CD14-positive monocyte (primary cell): ENCODE results near the gene AARS2. TPM values are rescaled to one million over a fixed set of nuclear protein-coding genes. Genes with fewer than 3 reads are reported as not detected.
A peak's percentile ranks its signal among the peaks of the same experiment; 100 is the strongest.

Experiments
- DNase-seq, 3 donors: peaks; one replicate each; pipeline ENCODE4 v3.0.0-alpha.2; 2011 to 2022
- H2AFZ ChIP-seq: 2 replicates; pipeline ENCODE4 v1.6.0; 2012; ENCODE audit warnings: mild to moderate bottlenecking, low read depth, low read length, inconsistent platforms; ENCODE audit not compliant: insufficient read depth, poor library complexity, severe bottlenecking
- H3K27ac ChIP-seq, 2 donors: 1 replicate in 1 of 2; 2 replicates in 1 of 2; pipeline ENCODE4 v1.5.1; 2012 to 2013; ENCODE audit warnings: low read length in 2 of 2, control low read depth in 1 of 2, inconsistent platforms in 1 of 2, low read depth in 1 of 2, mild to moderate bottlenecking in 1 of 2
- H3K27me3 ChIP-seq, 2 donors: one replicate each; pipeline versions ENCODE4 v1.6.0 to v1.6.1; 2011 to 2013; ENCODE audit warnings: low read length in 2 of 2; ENCODE audit not compliant: control insufficient read depth in 2 of 2, insufficient read depth in 2 of 2
- H3K36me3 ChIP-seq, 2 donors: replicated peaks in 1 of 2; 1 replicate in 1 of 2; 2 replicates in 1 of 2; pipeline versions ENCODE4 v1.5.1 to v1.6.1; 2012 to 2013; ENCODE audit warnings: low read length in 2 of 2, control low read depth in 1 of 2, inconsistent platforms in 1 of 2, mild to moderate bottlenecking in 1 of 2; ENCODE audit not compliant: insufficient read depth in 2 of 2, control insufficient read depth in 1 of 2
- H3K4me1 ChIP-seq, 2 donors: 1 replicate in 1 of 2; 2 replicates in 1 of 2; pipeline versions ENCODE4 v1.5.1 to v1.6.1; 2012 to 2013; ENCODE audit warnings: low read length in 2 of 2, control low read depth in 1 of 2, inconsistent platforms in 1 of 2, mild to moderate bottlenecking in 1 of 2, moderate library complexity in 1 of 2; ENCODE audit not compliant: insufficient read depth in 2 of 2, control insufficient read depth in 1 of 2
- H3K4me2 ChIP-seq: replicated peaks from 2 replicates; pipeline ENCODE3; 2012; ENCODE audit warnings: low read length, moderate library complexity, mild to moderate bottlenecking; ENCODE audit not compliant: poor library complexity, severe bottlenecking; ENCODE audit errors: extremely low read depth
- H3K4me3 ChIP-seq, 3 experiments: fragments of 200-600 bp in 1 of 3; sonication (generic) in 1 of 3; replicated peaks in 1 of 3; 1 replicate in 2 of 3; 2 replicates in 1 of 3; pipeline ENCODE4 v1.5.1; 2011 to 2013; ENCODE audit warnings: low read length in 3 of 3, mild to moderate bottlenecking in 3 of 3, control low read depth in 2 of 3, low read depth in 2 of 3, inconsistent platforms in 1 of 3, moderate library complexity in 1 of 3
- H3K79me2 ChIP-seq: 2 replicates; pipeline ENCODE4 v1.6.0; 2012; ENCODE audit warnings: mild to moderate bottlenecking, control low read depth, inconsistent platforms, low read length, moderate library complexity; ENCODE audit not compliant: insufficient read depth
- H3K9ac ChIP-seq: 2 replicates; pipeline ENCODE4 v1.6.0; 2017; ENCODE audit warnings: low read length, mild to moderate bottlenecking; ENCODE audit not compliant: insufficient read depth, poor library complexity, severe bottlenecking
- H3K9me3 ChIP-seq, 2 donors: replicated peaks in 1 of 2; 1 replicate in 1 of 2; 2 replicates in 1 of 2; pipeline versions ENCODE4 v1.5.1 to v1.6.1; 2012 to 2013; ENCODE audit warnings: low read length in 2 of 2, control low read depth in 1 of 2; ENCODE audit not compliant: control insufficient read depth in 1 of 2, insufficient read depth in 1 of 2
- H4K20me1 ChIP-seq: 2 replicates; pipeline ENCODE4 v1.6.0; 2012; ENCODE audit warnings: mild to moderate bottlenecking, low read length, control low read depth, moderate library complexity; ENCODE audit not compliant: insufficient read depth
- H3K27ac Mint-ChIP-seq, 7 donors: one replicate each; pipeline ENCODE4 v1.8.0; 2020; ENCODE audit warnings: mild to moderate bottlenecking in 7 of 7, mixed read lengths in 7 of 7, moderate library complexity in 6 of 7, inconsistent platforms in 2 of 7
- H3K27me3 Mint-ChIP-seq, 3 donors: one replicate each; pipeline ENCODE4 v1.8.0; 2021 to 2022; ENCODE audit warnings: low read depth in 3 of 3, mild to moderate bottlenecking in 3 of 3, mixed read lengths in 3 of 3, moderate library complexity in 3 of 3, inconsistent platforms in 1 of 3
- H3K36me3 Mint-ChIP-seq, 2 donors: one replicate each; pipeline ENCODE4 v1.8.0; 2020; ENCODE audit warnings: mixed read lengths in 2 of 2, inconsistent platforms in 1 of 2, mild to moderate bottlenecking in 1 of 2
- H3K4me1 Mint-ChIP-seq: one replicate; pipeline ENCODE4 v1.8.0; 2020; ENCODE audit warnings: mild to moderate bottlenecking, mixed read lengths
- H3K4me3 Mint-ChIP-seq, 2 donors: one replicate each; pipeline ENCODE4 v1.8.0; 2020; ENCODE audit warnings: mild to moderate bottlenecking in 2 of 2, mixed read lengths in 2 of 2, moderate library complexity in 1 of 2
- H3K9me3 Mint-ChIP-seq, 7 donors: one replicate each; pipeline ENCODE4 v1.8.0; 2020 to 2022; ENCODE audit warnings: mixed read lengths in 7 of 7, mild to moderate bottlenecking in 6 of 7, moderate library complexity in 6 of 7, inconsistent platforms in 2 of 7
- WGBS: methylation state at CpG from one replicate; pipeline ENCODE4 v1.1.5; 2013; ENCODE audit warnings: missing lambda C conversion rate; ENCODE audit not compliant: insufficient coverage; 5-methylcytosine and 5-hydroxymethylcytosine counted together
- intact Hi-C, 2 donors: fragments of 100-400 bp; cut with micrococcal nuclease; formaldehyde crosslinking; loops; one replicate each; pipeline versions ENCODE4 v1.15.0 to v1.15.1; 2023
- polyA plus RNA-seq, 3 donors: library from polyadenylated mRNA; depleted of rRNA in 1 of 3; unstranded in 2 of 3; stranded (reverse) in 1 of 3; fragments of 300-500 nt in 2 of 3; fragments of >200 nt in 1 of 3; fragmentation: Illumina TruSeq in 2 of 3; gene quantifications; 1 replicate in 2 of 3; 2 replicates in 1 of 3; pipeline ENCODE4 v1.2.3, GENCODE V29; 2012 to 2021
- TF ChIP-seq, protein P1 (sequence below): fragments of 200-600 bp; IDR thresholded peaks from one replicate; pipeline ENCODE4 v1.8.0; 2022; ENCODE audit warnings: antibody characterized with exemption, mild to moderate bottlenecking

Gene AARS2
- polyA plus RNA-seq, 3 donors = 1.8 to 4.5 (median 3.2) TPM

DNA sequence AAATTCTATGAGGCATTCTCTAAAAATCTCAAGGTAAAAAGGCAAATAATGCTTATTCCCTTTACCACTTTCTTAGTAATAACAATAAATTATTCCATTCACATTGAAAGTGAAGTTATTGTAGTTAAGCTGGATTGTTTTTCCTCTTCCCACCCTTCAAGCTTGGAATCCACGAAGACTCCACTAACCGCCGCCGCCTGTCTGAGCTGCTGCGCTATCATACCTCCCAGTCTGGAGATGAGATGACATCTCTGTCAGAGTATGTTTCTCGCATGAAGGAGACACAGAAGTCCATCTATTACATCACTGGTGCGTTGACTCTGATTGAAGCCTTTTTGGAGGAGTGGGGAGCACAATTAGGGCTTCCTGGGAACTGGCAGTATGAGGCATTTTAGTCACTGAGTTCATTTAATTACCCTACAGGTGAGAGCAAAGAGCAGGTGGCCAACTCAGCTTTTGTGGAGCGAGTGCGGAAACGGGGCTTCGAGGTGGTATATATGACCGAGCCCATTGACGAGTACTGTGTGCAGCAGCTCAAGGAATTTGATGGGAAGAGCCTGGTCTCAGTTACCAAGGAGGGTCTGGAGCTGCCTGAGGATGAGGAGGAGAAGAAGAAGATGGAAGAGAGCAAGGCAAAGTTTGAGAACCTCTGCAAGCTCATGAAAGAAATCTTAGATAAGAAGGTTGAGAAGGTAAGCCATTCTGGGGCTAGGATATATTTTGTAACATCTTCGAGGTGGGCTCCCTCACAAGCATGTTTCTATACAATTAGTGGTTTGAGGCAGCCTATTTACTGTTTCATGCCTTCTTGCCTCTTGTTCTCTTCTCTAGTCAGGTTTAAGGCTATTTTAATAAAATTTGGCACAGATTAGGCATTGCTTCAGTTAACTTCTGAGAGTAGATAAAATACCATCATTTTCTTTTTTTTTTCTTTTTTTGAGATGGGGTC, 61.3 kb downstream of the AARS2 start:
- Histone ChIP-seq H3K4me1 (peaks cover 19 to 35% of the 10 kb centered on the region in 2 donors), H3K9me3 (no peaks in the 10 kb centered on the region), H3K4me3 (no peak overlapping the region), H2AFZ (no peak overlapping the region), H3K27me3 (no peaks in the 10 kb centered on the region), H3K4me2 (no peak overlapping the region), H4K20me1 (peaks cover 96% of the 10 kb centered on the region), H3K27ac (no peak overlapping the region), H3K79me2 (peaks cover 42% of the 10 kb centered on the region), H3K36me3 (peaks cover 60 to 76% of the 10 kb centered on the region in 2 donors), H3K9ac (no peak overlapping the region)
- intact Hi-C loops = no loop called here
- no peak for DNase-seq
- Mint-ChIP-seq H3K27ac (peak overlapping the region in 2 of 7 donors; percentile 39 to 70), H3K9me3 (peaks cover 0 to 2% (median 0%) of the 10 kb centered on the region in 7 donors), H3K4me3 (no peak overlapping the region), H3K36me3 (peaks cover 72 to 73% of the 10 kb centered on the region in 2 donors), H3K4me1 (peaks cover 41% of the 10 kb centered on the region), H3K27me3 (peaks cover 0 to 6% (median 2%) of the 10 kb centered on the region in 3 donors)
- TF ChIP-seq, protein P1, sequence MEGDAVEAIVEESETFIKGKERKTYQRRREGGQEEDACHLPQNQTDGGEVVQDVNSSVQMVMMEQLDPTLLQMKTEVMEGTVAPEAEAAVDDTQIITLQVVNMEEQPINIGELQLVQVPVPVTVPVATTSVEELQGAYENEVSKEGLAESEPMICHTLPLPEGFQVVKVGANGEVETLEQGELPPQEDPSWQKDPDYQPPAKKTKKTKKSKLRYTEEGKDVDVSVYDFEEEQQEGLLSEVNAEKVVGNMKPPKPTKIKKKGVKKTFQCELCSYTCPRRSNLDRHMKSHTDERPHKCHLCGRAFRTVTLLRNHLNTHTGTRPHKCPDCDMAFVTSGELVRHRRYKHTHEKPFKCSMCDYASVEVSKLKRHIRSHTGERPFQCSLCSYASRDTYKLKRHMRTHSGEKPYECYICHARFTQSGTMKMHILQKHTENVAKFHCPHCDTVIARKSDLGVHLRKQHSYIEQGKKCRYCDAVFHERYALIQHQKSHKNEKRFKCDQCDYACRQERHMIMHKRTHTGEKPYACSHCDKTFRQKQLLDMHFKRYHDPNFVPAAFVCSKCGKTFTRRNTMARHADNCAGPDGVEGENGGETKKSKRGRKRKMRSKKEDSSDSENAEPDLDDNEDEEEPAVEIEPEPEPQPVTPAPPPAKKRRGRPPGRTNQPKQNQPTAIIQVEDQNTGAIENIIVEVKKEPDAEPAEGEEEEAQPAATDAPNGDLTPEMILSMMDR = no peak
- WGBS = 90% methylated on average over 6 of the region's 14 CpGs

GRCh38 chr6:44250718-44251123, 62.4 kb downstream of the AARS2 start:
- Mint-ChIP-seq H3K27ac (peak overlapping the region in 2 of 7 donors; percentile 10 to 50), H3K4me3 (no peak overlapping the region), H3K36me3 (peaks cover 72% of the 10 kb centered on the region in 2 donors), H3K4me1 (peaks cover 34% of the 10 kb centered on the region), H3K27me3 (peaks cover 0 to 2% (median 0%) of the 10 kb centered on the region in 3 donors), H3K9me3 (peaks cover 0 to 2% (median 0%) of the 10 kb centered on the region in 7 donors)
- no peaks in the 10 kb centered on the region for H3K27me3 ChIP-seq
- H3K79me2 ChIP-seq = peaks cover 42% of the 10 kb centered on the region
- H3K4me1 ChIP-seq = peaks cover 16 to 33% of the 10 kb centered on the region in 2 donors
- H2AFZ ChIP-seq = no peak overlapping the region
- DNase-seq = no peak
- TF ChIP-seq, protein P1 = no peak
- no peaks in the 10 kb centered on the region for H3K9me3 ChIP-seq
- H3K9ac ChIP-seq = no peak overlapping the region
- H3K36me3 ChIP-seq = peaks cover 60 to 72% of the 10 kb centered on the region in 2 donors
- H3K4me2 ChIP-seq = no peak overlapping the region
- H3K27ac ChIP-seq = no peak overlapping the region
- WGBS = no CpG with 5 or more reads among the region's 3 CpGs
- peaks cover 85% of the 10 kb centered on the region for H4K20me1 ChIP-seq
- intact Hi-C loops = no loop called here
- no peak overlapping the region for H3K4me3 ChIP-seq
